Activated naive CD8-positive, alpha-beta T cell treated with anti-CD3 and anti-CD28 coated beads, Interleukin-2, amount 50 U/mL, for 16 hours (primary cell): Measurements from ENCODE around the gene SEMA4D.

Experiments used
- DNase-seq: peaks from one replicate; pipeline ENCODE4 v3.0.0-alpha.2; 2020; ENCODE audit warnings: low read depth, low spot score

The SEMA4D gene

GRCh38 chr9:89411759-89412158 lies 86.2 kb downstream of the SEMA4D start:
- DNase-seq: no peak

GRCh38 chr9:89410641-89411350 lies 87.1 kb downstream of the SEMA4D start:
- DNase-seq: peak; percentile 23

- no peak for DNase-seq
Observed at GRCh38 chr9:89410022-89410421, 87.9 kb downstream of the SEMA4D start.

- no peak for DNase-seq
Observed at GRCh38 chr9:89409466-89409865, 88.4 kb downstream of the SEMA4D start.

- DNase-seq: no peak
Observed at GRCh38 chr9:89408628-89409101, 89.2 kb downstream of the SEMA4D start.

GRCh38 chr9:89407070-89407469 lies 90.8 kb downstream of the SEMA4D start:
- no peak for DNase-seq

GRCh38 chr9:89405826-89406225 lies 92.1 kb downstream of the SEMA4D start:
- DNase-seq: no peak

GRCh38 chr9:89404074-89404473 lies 93.8 kb downstream of the SEMA4D start:
- DNase-seq: no peak

- DNase-seq: no peak
Observed at GRCh38 chr9:89402695-89403427, 95.1 kb downstream of the SEMA4D start.

- DNase-seq: no peak
Observed at GRCh38 chr9:89400403-89401116, 97.4 kb downstream of the SEMA4D start.

GRCh38 chr9:89398621-89399020 lies 99.3 kb downstream of the SEMA4D start:
- no peak for DNase-seq

- no peak for DNase-seq
Observed at GRCh38 chr9:89397471-89397870, 100.4 kb downstream of the SEMA4D start.

- no peak for DNase-seq
Observed at GRCh38 chr9:89395931-89396710, 101.8 kb downstream of the SEMA4D start.

- no peak for DNase-seq
Observed at GRCh38 chr9:89394412-89394811, 103.5 kb downstream of the SEMA4D start.

GRCh38 chr9:89391585-89391984 lies 106.3 kb downstream of the SEMA4D start:
- no peak for DNase-seq

GRCh38 chr9:89390578-89391116 lies 107.3 kb downstream of the SEMA4D start:
- no peak for DNase-seq

- DNase-seq: no peak
Observed at GRCh38 chr9:89390068-89390555, 107.8 kb downstream of the SEMA4D start.

GRCh38 chr9:89388868-89389177 lies 109.1 kb downstream of the SEMA4D start:
- no peak for DNase-seq

- DNase-seq: no peak
Observed at GRCh38 chr9:89388084-89388867, 109.6 kb downstream of the SEMA4D start.

GRCh38 chr9:89387197-89387849 lies 110.6 kb downstream of the SEMA4D start:
- no peak for DNase-seq
